Loucy (cell line): ENCODE data around the gene PARP15.

ENCODE experiments used
- CTCF ChIP-seq: fragments of 200-600 bp; sonication (generic); conservative IDR thresholded peaks from 2 replicates; pipeline ENCODE4 v1.5.1; 2014; ENCODE audit warnings: mild to moderate bottlenecking, antibody characterized with exemption, low read length
- EZH2phosphoT487 ChIP-seq: fragments of 200-600 bp; IDR thresholded peaks from 2 replicates; pipeline ENCODE4 v1.6.1; 2018; ENCODE audit warnings: antibody characterized with exemption, mild to moderate bottlenecking, moderate library complexity, borderline replicate concordance

GRCh38 chr3:122660297-122660974, 83.0 kb downstream of the PARP15 start:
- TF ChIP-seq EZH2phosphoT487 = no peak
- TF ChIP-seq CTCF = peak; percentile 25; the same call in 1 of the 2 replicates
